Stimulated activated CD8-positive, alpha-beta memory T cell treated with anti-CD3 and anti-CD28 coated beads, Interleukin-4, amount 100 ng/mL, for 48 hours (primary cell): ENCODE data around the gene SLC2A3.
A peak's percentile ranks its signal among the peaks of the same experiment; 100 is the strongest.
"Not testable (repeated sequence)": the region's sequence is repeated elsewhere in the genome, so short reads cannot be mapped to it uniquely, and the experiment has no call there.

Source experiments
- DNase-seq: peaks from one replicate; pipeline ENCODE4 v3.0.0-alpha.2; 2020

Gene SLC2A3

DNA sequence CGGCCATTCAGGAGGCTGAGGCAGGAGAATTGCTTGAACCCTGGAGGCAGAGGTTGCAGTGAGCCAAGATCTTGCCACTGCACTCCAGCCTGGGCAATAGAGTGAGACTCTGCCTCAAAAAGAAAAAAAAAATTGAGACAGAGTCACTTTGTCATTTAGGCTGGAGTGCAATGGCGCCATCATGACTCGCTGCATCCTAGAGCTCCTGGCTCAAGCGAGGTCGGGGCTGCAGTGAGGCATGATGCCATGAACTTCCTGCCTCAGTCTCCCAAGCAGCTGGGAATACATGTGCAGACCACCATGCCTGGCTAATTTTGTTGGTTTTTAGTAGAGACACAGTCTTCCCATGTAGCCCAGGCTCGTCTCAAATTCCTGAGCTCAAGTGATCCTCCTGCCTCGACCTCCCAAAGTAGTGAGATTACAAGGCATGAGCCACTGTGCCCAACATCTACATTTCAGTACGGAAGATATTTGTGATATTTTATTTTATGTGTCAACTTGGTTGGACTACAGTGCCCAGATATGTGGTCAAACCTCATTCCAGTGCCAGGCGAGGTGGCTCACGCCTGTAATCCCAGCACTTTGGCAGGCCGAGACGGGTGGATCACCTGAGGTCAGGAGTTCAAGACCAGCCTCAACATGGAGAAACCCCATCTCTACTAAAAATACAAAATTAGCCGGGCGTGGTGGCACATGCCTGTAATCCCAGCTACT lies 14.4 kb upstream of the SLC2A3 start:
- DNase-seq = not testable (repeated sequence)

GRCh38 chr12:7948589-7949260 lies 12.7 kb upstream of the SLC2A3 start:
- DNase-seq = no peak

- DNase-seq = no peak
Measured at GRCh38 chr12:7947011-7947410, 11.0 kb upstream of the SLC2A3 start.

- not testable (repeated sequence) for DNase-seq
Measured at GRCh38 chr12:7944760-7945159, 8.8 kb upstream of the SLC2A3 start.

DNA sequence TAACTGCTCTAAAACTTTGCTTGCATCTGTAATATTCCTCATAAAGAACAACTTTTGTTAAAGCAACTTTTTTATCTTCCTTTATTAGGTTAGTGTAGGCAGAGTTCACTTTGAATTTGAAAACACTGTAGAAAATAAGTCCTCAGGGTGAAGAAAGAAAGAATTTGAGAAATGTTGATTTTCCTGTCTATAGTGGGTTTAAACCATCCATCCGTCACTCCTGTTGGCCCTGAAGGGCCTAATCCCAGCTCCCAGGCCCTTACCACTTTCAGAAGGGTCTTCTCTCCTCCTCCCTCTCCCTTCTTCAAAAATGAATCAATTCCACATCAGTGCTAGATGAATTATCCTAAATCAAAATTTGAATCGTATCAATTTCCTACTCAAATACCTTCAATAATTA lies 4.9 kb upstream of the SLC2A3 start:
- no peak for DNase-seq

- DNase-seq = peak; percentile 64
Measured at GRCh38 chr12:7937833-7938506, 2.0 kb upstream of the SLC2A3 start.

DNA sequence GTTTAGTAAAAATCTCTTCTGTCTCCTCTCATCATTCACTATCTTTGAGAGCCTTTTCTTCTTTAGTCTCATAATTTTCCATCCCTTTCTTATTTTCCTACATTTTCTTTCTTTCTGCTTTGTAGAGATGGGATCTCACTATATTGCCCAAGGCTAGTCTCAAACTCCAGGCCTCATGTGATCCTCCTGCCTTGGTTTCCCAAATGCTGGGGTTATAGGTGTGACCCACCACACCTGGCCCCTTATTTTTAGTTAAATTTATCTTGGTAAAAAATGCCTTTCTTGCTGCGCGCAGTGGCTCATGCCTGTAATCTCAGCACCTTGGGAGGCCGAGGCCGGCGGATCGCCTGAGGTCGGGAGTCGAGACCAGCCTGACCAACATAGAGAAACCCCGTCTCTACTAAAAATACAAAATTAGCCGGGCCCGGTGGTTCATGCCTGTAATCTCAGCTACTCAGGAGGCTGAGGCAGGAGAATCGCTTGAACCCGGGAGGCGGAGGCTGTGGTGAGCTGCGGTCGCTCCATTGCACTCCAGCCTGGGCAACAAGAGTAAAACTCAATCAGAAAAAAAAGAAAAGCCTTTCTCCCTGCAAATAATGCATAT lies 996 bp downstream of the SLC2A3 start:
- peak; percentile 50 for DNase-seq

DNA sequence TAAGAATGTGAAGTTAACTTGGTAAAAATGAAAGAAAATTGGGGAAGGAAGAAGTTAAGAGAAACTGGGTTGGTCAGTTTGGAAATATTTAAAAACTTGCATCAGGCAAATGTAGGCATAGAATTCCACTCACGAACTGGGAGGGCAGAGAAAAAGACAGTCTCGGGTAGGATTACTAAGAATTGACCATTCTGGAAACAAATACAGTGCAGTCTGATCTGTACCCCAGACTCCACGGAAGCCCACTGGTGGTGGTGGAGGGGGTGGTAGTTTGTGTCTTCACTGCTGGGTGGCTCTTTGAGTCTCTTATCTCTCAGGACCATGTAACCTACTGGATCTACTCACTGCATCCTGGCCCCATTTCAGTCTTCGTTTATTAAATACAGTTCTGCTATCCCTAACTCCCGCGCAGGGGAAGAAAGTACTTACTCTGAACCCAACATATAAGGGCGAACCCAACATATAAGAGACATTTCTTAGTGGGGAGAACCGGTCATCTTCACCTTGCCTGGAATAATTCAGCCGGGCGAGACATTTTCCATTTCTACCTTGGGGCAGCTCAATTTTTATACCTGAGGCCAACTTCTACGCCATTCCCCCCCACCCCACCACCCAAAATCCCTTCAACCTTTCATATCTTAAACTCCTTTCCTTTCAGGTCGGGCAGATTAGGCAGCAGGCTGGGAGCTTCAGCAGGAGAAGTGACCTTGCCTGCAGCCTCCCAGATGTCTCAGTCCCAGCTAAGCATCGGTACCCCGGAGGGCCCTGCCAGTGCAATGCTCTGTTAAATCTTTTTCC lies 1.7 kb downstream of the SLC2A3 start:
- DNase-seq = peak; percentile 55

DNA sequence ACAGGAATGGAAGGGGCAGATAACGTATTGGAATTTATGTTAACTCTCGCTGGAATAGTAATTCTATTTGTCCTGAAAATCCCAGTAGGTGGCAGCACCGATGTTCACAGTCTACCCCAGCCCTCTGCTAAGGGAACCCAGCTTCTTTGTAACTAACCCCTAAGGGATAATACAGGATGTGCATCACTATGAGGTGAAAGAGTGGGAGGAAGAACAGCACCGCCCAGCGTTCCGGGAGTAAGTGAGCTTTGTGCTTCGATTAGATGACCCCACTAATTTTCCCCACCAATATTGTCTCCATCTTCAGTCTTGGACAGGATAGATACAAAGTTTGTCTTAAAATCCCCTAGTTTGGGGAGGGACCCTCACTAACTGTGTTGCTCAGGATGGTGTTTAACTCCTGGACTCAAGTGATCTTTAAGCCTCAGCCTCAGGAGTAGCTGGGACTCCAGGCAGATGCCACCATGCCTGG lies 2.7 kb downstream of the SLC2A3 start:
- peak; percentile 84 for DNase-seq

DNA sequence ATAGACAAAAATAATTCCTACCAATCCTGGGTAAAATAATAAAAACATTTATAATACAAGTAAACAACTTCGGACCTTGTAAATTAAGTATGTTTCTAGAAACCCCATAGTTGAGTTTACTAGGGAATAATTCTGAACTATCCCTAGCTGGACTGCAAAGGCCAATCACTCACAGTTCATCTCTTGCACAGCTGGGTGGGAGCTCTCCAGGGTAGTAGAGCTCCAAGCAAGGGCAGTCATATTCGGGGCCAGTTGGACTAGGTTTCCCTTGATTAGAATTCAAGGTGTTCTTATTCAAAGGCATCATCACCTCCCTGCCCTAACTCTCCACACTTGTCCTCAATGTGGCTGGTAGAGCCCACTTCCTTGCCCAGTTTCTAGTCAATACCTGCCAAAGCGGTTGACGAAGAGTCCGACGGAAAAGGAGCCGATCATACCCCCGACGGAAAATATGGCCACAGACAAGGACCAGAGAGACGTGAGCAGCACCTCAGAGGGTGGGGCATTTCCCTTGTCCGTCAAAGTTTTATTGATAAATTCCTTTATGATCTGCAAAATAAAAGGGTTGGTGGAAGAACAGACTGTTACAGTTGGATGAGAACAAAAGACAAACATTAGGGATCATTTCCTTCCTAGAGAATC lies 3.3 kb downstream of the SLC2A3 start:
- DNase-seq = not testable (repeated sequence)

- no peak for DNase-seq
Measured at GRCh38 chr12:7929083-7929792, 6.7 kb downstream of the SLC2A3 start.

DNA sequence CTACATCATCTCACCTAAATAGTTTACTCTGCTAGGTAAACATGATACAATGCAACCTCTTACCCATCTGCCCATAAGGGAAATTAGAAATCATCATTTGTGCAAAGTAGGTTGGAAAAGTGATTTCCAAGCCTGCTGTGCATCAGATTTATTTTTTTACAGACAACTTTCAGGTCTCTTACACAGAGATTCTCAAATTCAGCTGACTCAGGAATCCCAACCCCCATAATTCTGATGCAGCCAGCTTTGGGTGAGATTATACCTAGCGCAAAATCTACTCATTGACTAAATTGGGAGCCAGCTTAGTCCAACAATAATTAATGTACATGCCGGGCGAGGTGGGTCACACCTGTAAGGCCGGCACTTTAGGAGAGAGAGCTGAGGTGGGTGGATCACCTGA lies 8.5 kb downstream of the SLC2A3 start:
- no peak for DNase-seq

GRCh38 chr12:7926068-7926666 lies 9.8 kb downstream of the SLC2A3 start:
- not testable (repeated sequence) for DNase-seq

DNA sequence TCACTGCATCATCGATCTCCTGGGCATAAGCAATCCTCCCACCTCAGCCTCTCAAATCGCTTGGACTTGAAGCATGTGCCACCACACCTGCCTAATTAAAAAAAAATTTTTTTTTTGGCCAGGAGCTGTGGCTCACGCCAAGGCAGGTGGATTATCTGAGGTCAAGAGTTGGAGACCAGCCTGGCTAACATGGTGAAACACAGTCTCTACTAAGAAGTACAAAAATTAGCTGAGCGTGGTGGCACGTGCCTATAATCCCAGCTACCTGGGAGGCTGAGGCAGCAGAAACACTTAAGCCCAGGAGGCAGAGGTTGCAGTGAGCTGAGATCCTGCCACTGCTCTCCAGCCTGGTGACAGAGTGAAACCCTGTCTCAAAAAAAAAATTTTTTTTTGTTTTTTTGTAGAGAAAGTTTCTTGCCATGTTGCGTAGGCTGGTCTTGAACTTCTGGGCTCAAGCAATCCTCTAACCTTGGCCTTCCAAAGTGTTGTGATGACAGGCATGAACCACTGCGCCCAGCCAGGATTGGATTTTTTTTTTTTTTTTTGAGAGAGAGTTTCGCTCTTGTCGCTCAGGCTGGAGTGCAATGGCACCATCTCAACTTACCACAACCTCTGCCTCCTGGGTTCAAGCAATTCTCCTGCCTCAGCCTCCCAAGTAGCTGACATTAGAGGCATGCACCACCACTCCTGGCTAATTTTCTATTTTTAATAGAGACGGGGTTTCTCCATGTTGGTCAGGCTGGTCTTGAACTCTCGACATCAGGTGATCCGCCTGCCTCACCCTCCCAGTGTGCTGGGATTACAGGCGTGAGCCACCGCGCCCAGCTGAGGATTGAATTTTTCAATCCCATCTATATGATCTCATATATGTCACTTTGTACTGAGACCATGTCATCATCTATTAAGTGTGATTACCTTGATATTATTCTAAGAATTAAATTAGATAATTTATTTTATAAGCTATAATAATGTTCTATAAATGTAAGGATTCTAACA lies 12.4 kb downstream of the SLC2A3 start:
- no peak for DNase-seq

DNA sequence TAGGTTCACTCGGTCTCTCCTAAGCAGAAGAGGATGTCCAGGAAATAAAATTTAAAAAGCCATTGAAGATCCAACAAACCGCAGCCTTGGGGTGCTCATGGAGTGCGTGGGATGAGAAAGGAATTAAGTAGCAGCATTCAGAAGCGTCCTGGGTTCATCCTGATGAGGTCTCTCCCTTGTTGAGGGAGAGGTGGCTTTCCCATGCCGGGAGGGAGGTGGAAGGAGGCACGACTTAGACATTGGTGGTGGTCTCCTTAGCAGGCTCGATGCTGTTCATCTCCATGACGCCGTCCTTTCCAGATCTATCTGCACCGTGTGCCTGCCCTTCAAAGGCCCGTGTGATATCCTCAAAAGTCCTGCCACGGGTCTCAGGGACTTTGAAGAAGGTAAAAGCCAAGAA lies 14.8 kb downstream of the SLC2A3 start:
- DNase-seq = not testable (repeated sequence)

- not testable (repeated sequence) for DNase-seq
Measured at GRCh38 chr12:7918268-7918590, 17.8 kb downstream of the SLC2A3 start.

DNA sequence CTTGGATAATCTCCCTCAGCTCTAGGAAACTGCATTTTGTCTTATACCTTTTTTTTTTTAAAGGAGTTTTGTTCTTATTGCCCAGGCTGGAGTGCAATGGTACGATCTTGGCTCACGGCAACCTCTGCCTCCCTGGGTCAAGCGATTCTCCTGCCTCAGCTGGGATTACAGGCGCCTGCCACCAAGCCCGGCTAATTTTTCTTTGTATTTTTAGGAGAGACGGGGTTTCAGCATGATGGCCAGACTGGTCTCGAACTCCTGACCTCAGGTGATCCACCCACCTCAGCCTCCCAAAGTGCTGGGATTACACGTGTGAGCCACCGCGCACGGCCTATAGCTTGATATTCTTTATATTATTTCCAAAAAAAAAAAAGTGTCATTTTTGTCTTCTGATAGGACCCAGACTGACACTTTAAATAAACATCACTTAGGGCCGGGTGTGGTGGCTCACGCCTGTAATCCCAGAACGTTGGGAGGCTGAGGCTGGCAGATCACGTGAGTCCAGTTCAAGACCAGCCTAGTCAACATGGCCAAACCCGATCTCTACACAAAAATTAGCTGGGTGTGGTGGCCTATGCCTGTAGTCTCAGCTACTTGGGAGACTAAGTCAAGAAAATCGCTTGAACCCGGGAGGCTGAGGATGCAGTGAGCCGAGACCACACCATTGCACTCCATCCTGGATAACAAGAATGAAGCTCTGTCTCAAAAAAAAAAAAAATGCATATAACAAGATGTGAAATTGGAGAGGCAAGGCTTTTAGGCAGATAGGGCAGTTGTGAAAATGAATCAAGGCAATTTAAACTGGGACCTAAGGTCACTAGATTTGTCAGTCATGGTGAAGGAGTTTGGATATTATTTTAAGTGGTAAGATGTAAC lies 18.4 kb downstream of the SLC2A3 start:
- no peak for DNase-seq

DNA sequence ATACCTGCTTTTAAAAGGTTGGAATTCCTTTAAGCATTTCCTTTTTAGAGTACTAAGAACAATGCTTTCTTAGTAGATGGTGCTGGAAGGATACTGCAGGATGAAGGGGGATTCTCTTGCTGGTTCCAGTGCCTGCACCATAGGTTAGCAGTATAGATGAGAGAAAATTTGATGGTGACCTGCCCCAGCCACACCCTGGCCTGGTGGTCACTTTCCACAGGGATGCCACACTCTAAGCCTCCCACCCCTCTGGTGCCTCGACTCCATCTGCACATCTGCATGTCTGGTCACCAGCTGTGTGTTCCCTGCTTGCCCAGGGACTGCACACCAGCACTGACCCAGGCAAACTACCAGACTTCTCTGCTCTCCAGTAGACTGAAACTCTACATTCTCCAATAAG lies 19.1 kb downstream of the SLC2A3 start:
- no peak for DNase-seq
